ENCODE measurements around the gene SKP1.

Gene SKP1

DNA sequence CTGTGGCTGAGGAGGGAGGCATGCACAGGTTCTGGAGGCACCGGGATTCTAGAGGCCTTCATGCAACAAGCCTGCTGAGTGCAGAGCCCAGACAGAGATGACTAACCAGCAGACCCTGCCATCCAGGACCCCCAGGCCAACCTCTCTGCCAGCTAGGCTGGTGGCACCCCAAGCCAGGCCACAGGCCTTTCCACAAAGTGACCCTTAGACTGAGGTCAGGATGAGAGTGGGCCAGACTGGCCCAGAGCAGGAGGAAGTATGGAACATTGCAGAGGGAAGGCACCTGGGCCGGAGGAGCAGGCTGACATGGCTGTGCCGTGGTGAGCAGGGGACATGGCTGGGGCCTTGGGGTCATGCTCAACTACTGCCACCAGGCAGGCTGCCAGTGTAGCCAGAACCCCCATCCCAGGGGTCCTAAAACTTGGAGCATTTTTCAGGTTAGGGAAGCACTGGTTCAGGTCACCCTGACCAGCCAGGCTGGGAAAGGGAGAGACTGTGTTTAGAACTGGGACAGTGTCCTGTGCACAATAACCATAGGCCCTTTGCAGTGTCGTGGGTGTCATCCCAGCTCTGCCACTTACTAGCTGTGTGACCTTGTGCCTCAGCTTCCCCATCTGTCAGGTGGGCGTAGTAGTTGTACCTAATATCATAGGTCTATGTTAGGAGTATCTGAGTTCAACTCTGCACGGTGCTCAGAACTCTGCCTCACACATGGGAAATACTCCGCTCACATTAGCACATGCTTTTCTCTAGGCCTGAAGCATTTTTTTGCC lies 45.0 kb downstream of the SKP1 start:
- Histone ChIP-seq H3K79me2 (ENCODE audit: low read length) (no peaks in the 10 kb centered on the region), H3K4me2 (ENCODE audit: low read length) (no peak overlapping the region), H3K27me3 (ENCODE audit: low read depth, low read length) (no peaks in the 10 kb centered on the region), H3K4me3 (ENCODE audit: low read length) (no peak overlapping the region), H3K9me3 (ENCODE audit: insufficient read depth, low read length) (no peaks in the 10 kb centered on the region), H3K27ac (ENCODE audit: low read length) (no peak overlapping the region), H4K20me1 (ENCODE audit: insufficient read depth, low read length) (no peaks in the 10 kb centered on the region), H3K4me1 (ENCODE audit: low read length) (peaks cover 1% of the 10 kb centered on the region), H3K36me3 (replicated peaks; ENCODE audit: low read depth, low read length) (peaks cover 7% of the 10 kb centered on the region), H2AFZ (ENCODE audit: low read depth, low read length) (no peak overlapping the region), H3K9ac (ENCODE audit: low read length) (no peak overlapping the region)
- TF ChIP-seq, protein P1, sequence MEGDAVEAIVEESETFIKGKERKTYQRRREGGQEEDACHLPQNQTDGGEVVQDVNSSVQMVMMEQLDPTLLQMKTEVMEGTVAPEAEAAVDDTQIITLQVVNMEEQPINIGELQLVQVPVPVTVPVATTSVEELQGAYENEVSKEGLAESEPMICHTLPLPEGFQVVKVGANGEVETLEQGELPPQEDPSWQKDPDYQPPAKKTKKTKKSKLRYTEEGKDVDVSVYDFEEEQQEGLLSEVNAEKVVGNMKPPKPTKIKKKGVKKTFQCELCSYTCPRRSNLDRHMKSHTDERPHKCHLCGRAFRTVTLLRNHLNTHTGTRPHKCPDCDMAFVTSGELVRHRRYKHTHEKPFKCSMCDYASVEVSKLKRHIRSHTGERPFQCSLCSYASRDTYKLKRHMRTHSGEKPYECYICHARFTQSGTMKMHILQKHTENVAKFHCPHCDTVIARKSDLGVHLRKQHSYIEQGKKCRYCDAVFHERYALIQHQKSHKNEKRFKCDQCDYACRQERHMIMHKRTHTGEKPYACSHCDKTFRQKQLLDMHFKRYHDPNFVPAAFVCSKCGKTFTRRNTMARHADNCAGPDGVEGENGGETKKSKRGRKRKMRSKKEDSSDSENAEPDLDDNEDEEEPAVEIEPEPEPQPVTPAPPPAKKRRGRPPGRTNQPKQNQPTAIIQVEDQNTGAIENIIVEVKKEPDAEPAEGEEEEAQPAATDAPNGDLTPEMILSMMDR (IDR thresholded peaks at IDR 0.05; ENCODE audit: low read depth, low read length): no peak
- TF ChIP-seq EZH2phosphoT487 (IDR thresholded peaks at IDR 0.05; ENCODE audit: low read depth): no peak

DNA sequence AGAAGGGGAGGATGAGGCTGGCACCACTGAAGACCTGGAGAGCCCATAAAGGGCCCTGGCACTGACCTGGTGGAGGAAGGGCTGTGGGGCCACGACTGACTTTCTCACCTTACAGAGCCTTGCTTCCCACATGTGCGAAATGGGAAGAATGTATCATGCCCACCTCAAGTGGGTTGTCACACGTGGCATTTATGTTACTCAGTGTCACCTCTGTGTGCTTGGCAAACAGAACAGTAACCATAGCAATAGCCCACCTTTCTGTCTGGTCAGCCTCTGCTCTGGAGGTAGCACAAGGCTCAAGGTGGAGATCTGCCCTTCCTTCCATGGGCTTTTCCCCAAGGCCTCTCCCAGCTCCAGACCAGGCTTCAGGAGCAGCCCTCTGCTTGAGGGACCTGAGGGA lies 45.6 kb downstream of the SKP1 start:
- H4K20me1 ChIP-seq (ENCODE audit: insufficient read depth, low read length): no peaks in the 10 kb centered on the region
- H3K27me3 ChIP-seq (ENCODE audit: low read depth, low read length): no peaks in the 10 kb centered on the region
- no peak for TF ChIP-seq EZH2phosphoT487 (IDR thresholded peaks at IDR 0.05; ENCODE audit: low read depth)
- TF ChIP-seq, protein P1 (IDR thresholded peaks at IDR 0.05; ENCODE audit: low read depth, low read length): no peak
- H3K9me3 ChIP-seq (ENCODE audit: insufficient read depth, low read length): no peaks in the 10 kb centered on the region
- no peak overlapping the region for H3K27ac ChIP-seq (ENCODE audit: low read length)
- peaks cover 1% of the 10 kb centered on the region for H3K36me3 ChIP-seq (replicated peaks; ENCODE audit: low read depth, low read length)
- no peaks in the 10 kb centered on the region for H3K79me2 ChIP-seq (ENCODE audit: low read length)
- H3K4me1 ChIP-seq (ENCODE audit: low read length): no peaks in the 10 kb centered on the region
- no peak overlapping the region for H3K4me2 ChIP-seq (ENCODE audit: low read length)
- H3K4me3 ChIP-seq (ENCODE audit: low read length): no peak overlapping the region
- no peak overlapping the region for H2AFZ ChIP-seq (ENCODE audit: low read depth, low read length)
- no peak overlapping the region for H3K9ac ChIP-seq (ENCODE audit: low read length)

DNA sequence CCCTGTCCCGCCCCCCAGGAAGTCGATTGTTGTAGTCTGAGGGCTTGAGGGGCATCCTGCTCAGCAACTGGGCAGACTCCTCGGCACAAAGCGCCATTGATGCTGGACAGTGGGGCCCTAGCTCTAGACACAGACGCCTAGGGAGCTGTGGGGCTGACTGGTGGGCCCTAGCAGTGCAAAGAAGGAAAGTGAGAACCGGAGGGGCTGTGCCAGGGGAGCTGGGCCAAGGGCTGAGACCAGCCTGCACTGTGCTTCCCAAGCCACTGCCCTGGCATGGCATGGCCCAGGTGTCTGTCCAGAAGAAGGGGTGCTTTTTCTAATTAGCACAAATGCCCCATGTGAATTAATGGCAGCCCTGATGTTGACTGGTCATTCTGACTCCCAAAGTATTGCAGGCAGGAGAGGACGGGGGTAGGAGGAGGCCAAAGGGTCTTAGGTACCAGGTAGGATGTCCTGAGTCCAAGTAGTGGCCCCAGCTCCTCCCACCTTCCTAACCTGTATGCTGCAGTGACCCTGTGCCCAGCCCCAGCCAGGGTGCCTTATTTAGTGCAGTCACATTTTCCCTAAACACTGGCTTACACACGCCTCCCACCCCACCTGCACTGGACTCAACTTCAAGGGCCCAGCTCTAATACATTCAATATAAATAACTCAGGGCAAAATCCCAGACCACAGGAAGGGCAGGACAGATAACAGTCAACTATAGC lies 46.4 kb downstream of the SKP1 start:
- no peak for TF ChIP-seq EZH2phosphoT487 (IDR thresholded peaks at IDR 0.05; ENCODE audit: low read depth)
- TF ChIP-seq, protein P1 (IDR thresholded peaks at IDR 0.05; ENCODE audit: low read depth, low read length): no peak
- Histone ChIP-seq H3K4me2 (ENCODE audit: low read length) (no peak overlapping the region), H3K9me3 (ENCODE audit: insufficient read depth, low read length) (no peaks in the 10 kb centered on the region), H3K4me3 (ENCODE audit: low read length) (no peak overlapping the region), H3K9ac (ENCODE audit: low read length) (no peak overlapping the region), H2AFZ (ENCODE audit: low read depth, low read length) (no peak overlapping the region), H3K4me1 (ENCODE audit: low read length) (no peaks in the 10 kb centered on the region), H3K27me3 (ENCODE audit: low read depth, low read length) (no peaks in the 10 kb centered on the region), H3K27ac (ENCODE audit: low read length) (no peak overlapping the region), H3K36me3 (replicated peaks; ENCODE audit: low read depth, low read length) (no peaks in the 10 kb centered on the region), H3K79me2 (ENCODE audit: low read length) (no peaks in the 10 kb centered on the region), H4K20me1 (ENCODE audit: insufficient read depth, low read length) (no peaks in the 10 kb centered on the region)

DNA sequence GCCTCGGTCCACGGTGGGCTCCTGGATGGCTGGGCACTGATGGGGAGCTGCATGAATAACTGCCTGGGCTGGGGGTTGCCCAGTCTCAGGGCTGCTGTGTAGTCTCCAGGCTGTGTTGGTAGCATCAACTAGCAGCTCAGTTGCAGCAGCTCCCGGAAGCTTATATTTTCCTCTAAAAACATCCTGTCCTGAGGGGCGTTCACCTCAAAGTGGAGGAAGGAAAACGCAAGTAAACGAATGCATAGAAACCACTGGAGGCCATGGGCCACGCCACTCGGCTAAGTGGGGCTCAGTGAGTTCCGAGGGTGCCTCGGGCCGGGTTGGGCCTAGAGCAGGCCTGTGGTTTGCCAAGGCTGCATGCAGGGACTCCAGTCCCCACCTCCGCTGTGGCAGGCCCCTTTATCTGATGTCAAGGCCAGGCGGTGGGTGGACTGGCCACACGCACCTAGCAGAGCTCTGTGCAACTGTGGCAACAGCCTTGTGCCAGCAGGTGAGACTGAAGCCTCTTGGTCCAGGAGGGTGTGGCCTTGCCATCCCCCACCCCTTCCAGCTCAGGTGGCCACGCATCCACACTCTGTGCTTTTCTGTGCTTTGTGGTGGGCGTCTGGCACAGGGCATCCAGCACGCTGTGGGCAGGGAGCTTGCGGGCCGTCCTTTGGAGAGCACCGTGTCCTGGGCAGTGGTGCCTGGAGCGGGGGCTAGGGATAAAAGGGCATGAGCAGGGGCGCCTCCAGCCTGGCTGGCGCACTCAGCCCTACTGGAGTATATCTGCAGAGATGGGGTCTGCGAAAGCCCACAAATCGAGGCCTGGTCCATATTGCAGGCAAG lies 47.1 kb downstream of the SKP1 start:
- H3K4me3 ChIP-seq (ENCODE audit: low read length): no peak overlapping the region
- no peaks in the 10 kb centered on the region for H3K4me1 ChIP-seq (ENCODE audit: low read length)
- H2AFZ ChIP-seq (ENCODE audit: low read depth, low read length): no peak overlapping the region
- H3K9me3 ChIP-seq (ENCODE audit: insufficient read depth, low read length): no peaks in the 10 kb centered on the region
- no peaks in the 10 kb centered on the region for H4K20me1 ChIP-seq (ENCODE audit: insufficient read depth, low read length)
- TF ChIP-seq EZH2phosphoT487 (IDR thresholded peaks at IDR 0.05; ENCODE audit: low read depth): no peak
- TF ChIP-seq, protein P1 (IDR thresholded peaks at IDR 0.05; ENCODE audit: low read depth, low read length): no peak
- H3K36me3 ChIP-seq (replicated peaks; ENCODE audit: low read depth, low read length): no peaks in the 10 kb centered on the region
- no peak overlapping the region for H3K9ac ChIP-seq (ENCODE audit: low read length)
- no peaks in the 10 kb centered on the region for H3K79me2 ChIP-seq (ENCODE audit: low read length)
- no peak overlapping the region for H3K27ac ChIP-seq (ENCODE audit: low read length)
- no peak overlapping the region for H3K4me2 ChIP-seq (ENCODE audit: low read length)
- H3K27me3 ChIP-seq (ENCODE audit: low read depth, low read length): no peaks in the 10 kb centered on the region
